H1 (cell line): ENCODE results near the gene MELTF. TPM values are rescaled to one million over a fixed set of nuclear protein-coding genes. Genes with fewer than 3 reads are reported as not detected.

Experiments used
- CEBPB ChIP-seq: IDR thresholded peaks from 2 replicates; pipeline ENCODE4 v1.6.1; 2012; ENCODE audit warnings: low read depth, low read length
- RAD21 ChIP-seq, 2 experiments: IDR thresholded peaks in 1 of 2; conservative IDR thresholded peaks in 1 of 2; 2 replicates each; pipeline ENCODE4 v1.6.1; 2011; ENCODE audit warnings: low read depth in 2 of 2, low read length in 2 of 2, improper control_type of control experiment in 1 of 2, inconsistent platforms in 1 of 2, mild to moderate bottlenecking in 1 of 2, moderate library complexity in 1 of 2
- RXRA ChIP-seq: IDR thresholded peaks from 2 replicates; pipeline ENCODE4 v1.6.1; 2011; ENCODE audit warnings: low read depth, mild to moderate bottlenecking, low read length, moderate library complexity; ENCODE audit not compliant: insufficient read depth
- SIRT6 ChIP-seq: IDR thresholded peaks from one replicate; pipeline ENCODE4 v1.7.1; 2012; ENCODE audit warnings: low read length, inconsistent platforms
- SUZ12 ChIP-seq: fragments of 200-600 bp; sonication (generic); IDR thresholded peaks from 2 replicates; pipeline ENCODE4 v1.6.1; 2012; ENCODE audit warnings: mild to moderate bottlenecking, inconsistent platforms, low read length, moderate library complexity, mixed read lengths
- polyA plus RNA-seq, 7 experiments: library from polyadenylated mRNA; depleted of rRNA in 3 of 7; stranded (reverse) in 5 of 7; unstranded in 2 of 7; fragments of >200 nt in 5 of 7; fragments of 200-250 nt in 2 of 7; gene quantifications; 1 replicate in 5 of 7; 2 replicates in 1 of 7; 4 replicates in 1 of 7; pipeline versions ENCODE4 v1.2.1 to v1.2.3, GENCODE V29; 2011 to 2013; ENCODE audit warnings: missing spikeins in 2 of 7, mixed read lengths in 2 of 7
- total RNA-seq: library from RNA; stranded (reverse); fragmentation: NEBNext Ultra II Directional; extraction: Animal tissue kit (Norgen Biotek cat#: 25700); gene quantifications from 2 replicates; pipeline ENCODE4 v1.2.1, GENCODE V29; 2021

The MELTF gene
- total and polyA plus RNA-seq, 2 of the 8 experiments (the other 6 are each of a cell fraction or from before 2014, with no cell fraction given) = 1.7 to 3.5 TPM

GRCh38 chr3:196996454-196997265 is 33.0 kb downstream of the MELTF start (continued):
- no peak for TF ChIP-seq SUZ12
- no peak for TF ChIP-seq CEBPB
- TF ChIP-seq RXRA = no peak
- TF ChIP-seq RAD21 (IDR thresholded peaks at IDR 0.05 in 1 of 2, conservative IDR thresholded peaks at IDR 0.05 in 1 of 2; ENCODE audit: low read depth in 2 of 2, low read length in 2 of 2) = no peak
- no peak for TF ChIP-seq SIRT6
- TF ChIP-seq, all 59 proteins: peak for 0
